ENCODE measurements around the gene NR3C1.

DNA sequence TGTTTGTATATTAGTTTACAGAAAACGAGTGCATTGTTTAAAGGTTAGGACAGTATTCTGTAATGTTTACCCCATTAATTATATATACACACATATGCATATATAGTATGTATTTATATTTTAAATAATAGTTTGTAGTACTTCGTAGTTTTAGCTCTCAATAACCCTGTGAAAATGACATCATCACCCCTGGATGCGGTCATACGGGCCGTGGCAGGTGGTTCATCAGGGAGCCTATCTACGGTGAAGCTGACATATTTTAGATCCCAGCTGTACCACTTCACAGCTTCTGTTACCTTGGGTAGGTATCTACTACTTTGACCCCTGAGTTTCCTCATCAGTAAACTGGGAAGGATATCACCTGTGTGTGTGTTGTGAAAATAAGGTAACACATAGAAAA, 87.1 kb downstream of the NR3C1 start:
- TF ChIP-seq, protein P1, sequence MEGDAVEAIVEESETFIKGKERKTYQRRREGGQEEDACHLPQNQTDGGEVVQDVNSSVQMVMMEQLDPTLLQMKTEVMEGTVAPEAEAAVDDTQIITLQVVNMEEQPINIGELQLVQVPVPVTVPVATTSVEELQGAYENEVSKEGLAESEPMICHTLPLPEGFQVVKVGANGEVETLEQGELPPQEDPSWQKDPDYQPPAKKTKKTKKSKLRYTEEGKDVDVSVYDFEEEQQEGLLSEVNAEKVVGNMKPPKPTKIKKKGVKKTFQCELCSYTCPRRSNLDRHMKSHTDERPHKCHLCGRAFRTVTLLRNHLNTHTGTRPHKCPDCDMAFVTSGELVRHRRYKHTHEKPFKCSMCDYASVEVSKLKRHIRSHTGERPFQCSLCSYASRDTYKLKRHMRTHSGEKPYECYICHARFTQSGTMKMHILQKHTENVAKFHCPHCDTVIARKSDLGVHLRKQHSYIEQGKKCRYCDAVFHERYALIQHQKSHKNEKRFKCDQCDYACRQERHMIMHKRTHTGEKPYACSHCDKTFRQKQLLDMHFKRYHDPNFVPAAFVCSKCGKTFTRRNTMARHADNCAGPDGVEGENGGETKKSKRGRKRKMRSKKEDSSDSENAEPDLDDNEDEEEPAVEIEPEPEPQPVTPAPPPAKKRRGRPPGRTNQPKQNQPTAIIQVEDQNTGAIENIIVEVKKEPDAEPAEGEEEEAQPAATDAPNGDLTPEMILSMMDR (IDR thresholded peaks at IDR 0.05), result no peak
- TF ChIP-seq POLR2A (IDR thresholded peaks at IDR 0.05), result no peak

All from uterus (tissue), 2 donors.